GM12874 (cell line): ENCODE measurements around the gene ELOB.
A peak's percentile ranks its signal among the peaks of the same experiment; 100 is the strongest.

Source experiments
- TF ChIP-seq, protein P1 (sequence below): IDR thresholded peaks from 2 replicates; pipeline ENCODE4 v1.5.1; 2011; ENCODE audit warnings: low read depth, mild to moderate bottlenecking, control low read depth, low read length, moderate library complexity; ENCODE audit not compliant: insufficient read depth

ELOB gene

DNA sequence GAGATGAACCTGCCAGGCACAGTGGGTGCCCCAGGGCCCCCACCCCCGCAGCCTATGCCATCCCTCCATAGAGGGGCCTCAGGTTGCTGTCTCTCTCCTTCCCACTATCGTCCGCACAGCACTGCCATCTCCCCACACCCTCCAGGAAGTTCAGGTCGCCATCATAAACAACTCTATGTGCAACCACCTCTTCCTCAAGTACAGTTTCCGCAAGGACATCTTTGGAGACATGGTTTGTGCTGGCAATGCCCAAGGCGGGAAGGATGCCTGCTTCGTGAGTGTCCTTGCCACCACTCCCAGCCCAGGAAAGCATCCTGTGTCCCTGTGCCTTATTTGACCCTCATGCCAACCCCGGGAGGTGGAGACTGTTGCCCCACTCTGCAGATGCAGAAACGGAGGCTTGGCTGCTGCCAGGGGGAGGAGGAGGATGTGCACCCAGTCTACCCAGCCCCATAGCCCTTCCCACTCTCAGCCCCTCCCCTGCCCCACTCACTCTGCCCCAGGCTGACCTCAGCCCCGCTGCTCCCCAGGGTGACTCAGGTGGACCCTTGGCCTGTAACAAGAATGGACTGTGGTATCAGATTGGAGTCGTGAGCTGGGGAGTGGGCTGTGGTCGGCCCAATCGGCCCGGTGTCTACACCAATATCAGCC is 43.9 kb upstream of the ELOB start:
- TF ChIP-seq, protein P1, sequence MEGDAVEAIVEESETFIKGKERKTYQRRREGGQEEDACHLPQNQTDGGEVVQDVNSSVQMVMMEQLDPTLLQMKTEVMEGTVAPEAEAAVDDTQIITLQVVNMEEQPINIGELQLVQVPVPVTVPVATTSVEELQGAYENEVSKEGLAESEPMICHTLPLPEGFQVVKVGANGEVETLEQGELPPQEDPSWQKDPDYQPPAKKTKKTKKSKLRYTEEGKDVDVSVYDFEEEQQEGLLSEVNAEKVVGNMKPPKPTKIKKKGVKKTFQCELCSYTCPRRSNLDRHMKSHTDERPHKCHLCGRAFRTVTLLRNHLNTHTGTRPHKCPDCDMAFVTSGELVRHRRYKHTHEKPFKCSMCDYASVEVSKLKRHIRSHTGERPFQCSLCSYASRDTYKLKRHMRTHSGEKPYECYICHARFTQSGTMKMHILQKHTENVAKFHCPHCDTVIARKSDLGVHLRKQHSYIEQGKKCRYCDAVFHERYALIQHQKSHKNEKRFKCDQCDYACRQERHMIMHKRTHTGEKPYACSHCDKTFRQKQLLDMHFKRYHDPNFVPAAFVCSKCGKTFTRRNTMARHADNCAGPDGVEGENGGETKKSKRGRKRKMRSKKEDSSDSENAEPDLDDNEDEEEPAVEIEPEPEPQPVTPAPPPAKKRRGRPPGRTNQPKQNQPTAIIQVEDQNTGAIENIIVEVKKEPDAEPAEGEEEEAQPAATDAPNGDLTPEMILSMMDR = no peak

DNA sequence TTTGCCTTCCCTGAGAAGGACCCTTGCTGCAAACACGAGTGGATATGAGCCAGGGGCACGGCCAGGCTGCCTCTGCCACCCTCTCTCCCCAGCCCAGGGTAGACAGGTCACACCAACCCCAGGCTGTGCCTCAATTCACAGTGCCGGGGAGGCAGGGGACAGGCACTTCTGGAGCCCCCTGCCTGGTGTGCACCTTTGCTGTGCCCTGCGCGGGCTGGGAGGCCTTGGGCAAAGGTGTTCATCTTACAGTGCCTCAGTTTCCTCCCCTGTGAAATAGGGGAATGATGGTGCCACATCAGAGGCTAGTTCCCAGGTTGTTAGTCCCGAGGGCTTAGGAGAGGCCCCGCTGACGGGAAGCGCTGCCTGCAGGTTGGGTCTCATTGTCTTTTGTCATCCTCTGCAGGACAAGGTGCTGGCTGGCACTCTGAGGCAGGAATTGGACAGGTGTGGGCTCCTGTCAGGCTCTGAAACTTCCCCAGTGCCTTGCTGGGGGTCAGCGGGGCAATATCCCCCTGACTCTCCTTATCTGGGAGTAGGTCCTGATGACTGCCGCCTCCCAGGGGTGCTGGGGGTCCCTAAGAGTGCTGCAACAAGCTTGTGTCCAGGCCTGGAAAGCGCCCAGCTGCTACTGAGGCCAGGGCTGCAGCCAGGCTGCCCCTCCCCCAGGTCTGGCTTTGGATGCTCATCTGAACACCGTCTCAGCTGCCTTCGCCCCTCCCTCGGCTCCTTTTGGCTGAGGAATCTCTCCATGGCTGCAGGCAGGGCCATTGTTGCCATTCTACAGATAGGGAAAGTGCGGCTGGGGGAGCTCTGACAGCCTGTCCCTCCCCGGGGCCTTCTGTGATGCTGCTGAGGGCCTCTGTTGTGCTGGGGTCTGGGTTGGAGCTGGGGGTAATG is 43.1 kb upstream of the ELOB start:
- TF ChIP-seq, protein P1 = no peak

DNA sequence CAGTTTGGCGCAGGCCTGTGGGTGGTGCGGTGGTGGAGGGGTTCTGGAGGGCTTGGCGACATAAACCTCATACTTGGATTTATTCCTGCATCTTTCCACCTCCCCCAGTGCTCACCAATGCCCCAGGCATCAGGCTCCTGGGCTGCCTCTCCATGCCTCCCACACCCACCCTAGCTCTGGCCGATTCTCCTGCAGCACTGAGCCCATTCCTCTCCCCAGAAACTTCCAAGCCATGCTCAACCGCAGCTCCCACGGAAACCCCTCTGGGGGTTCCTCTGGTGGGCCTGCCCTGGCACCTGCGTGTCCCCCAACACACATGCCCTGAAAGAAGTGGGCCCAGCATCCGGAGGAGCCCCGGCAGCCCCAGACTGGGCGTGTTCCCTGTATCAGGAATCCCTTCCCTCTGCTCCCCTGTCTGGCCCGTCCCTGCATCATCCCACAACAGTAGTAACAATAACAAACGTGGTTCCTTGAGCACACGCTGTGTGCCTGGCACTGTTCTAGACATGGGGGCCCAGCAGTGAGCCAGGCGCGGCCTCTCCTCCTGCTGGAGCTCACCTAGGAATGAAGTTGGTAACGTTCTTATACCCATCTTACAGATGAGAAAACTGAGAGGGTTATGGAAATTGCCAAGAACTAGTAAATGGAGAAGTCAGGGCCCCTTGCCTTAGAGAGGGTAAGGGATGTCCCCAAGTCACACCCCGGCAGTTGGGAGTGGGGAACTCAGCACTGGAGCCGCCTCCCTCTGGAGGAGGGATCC is 42.3 kb upstream of the ELOB start:
- TF ChIP-seq, protein P1 = no peak

DNA sequence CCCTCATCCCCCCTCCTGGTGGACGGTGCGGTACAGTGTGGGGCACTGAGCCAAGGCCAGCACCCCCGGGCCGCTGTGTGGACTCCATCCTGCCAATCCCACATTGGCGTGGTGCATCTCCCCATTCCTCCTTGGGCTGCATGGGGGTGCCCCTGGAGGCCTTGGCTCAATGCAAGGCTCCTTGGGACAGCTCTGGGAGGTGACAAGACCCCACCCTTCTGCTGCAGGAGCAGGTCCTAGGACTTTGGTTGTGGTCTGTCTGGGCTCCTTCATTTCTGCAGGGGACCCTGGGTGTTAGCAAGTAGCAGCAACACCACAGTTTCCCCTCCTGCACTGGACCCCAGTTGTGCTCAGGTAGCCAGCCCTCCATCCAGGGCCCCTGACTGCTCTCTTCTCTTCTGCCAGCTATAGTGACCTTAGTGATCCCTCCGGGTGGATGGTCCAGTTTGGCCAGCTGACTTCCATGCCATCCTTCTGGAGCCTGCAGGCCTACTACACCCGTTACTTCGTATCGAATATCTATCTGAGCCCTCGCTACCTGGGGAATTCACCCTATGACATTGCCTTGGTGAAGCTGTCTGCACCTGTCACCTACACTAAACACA is 41.3 kb upstream of the ELOB start:
- TF ChIP-seq, protein P1 = no peak

DNA sequence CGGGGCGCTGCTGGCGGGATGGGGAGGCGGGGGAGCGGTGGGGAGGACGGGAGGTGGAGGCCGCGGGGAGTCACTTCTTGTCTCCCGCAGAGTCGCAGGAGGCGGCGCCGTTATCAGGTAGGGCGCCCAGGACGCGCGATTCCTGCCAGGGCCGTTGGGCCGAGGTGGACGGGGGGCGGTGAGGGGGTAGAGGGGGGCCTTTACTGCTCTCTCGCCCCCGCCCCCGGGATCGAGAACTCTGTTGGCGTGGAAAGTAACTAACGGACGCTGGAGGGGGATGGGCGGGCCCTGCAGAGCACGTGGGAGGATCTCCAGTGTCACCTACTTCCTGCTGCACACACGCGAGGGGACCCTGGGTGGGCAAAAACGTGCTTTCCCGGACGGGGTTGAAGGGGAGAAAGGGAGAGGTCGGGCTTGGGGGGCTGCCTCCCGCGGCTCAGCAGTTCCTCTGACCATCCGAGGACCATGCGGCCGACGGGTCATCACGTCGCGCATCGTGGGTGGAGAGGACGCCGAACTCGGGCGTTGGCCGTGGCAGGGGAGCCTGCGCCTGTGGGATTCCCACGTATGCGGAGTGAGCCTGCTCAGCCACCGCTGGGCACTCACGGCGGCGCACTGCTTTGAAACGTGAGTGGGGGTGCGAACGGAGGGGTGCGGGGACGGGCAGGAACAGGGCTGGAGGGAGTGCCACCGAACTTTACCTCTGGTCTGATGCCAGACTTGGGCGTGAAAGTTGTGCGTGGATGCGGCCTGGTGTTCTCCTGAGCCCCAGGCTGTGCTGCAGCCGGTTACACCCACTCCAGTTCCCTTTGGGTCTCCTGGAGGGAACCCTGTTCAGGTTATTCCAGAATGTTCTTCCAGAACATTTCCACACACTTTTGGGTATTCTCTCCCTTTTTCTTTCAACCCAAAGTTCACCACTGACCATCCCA is 40.5 kb upstream of the ELOB start:
- TF ChIP-seq, protein P1 = no peak

DNA sequence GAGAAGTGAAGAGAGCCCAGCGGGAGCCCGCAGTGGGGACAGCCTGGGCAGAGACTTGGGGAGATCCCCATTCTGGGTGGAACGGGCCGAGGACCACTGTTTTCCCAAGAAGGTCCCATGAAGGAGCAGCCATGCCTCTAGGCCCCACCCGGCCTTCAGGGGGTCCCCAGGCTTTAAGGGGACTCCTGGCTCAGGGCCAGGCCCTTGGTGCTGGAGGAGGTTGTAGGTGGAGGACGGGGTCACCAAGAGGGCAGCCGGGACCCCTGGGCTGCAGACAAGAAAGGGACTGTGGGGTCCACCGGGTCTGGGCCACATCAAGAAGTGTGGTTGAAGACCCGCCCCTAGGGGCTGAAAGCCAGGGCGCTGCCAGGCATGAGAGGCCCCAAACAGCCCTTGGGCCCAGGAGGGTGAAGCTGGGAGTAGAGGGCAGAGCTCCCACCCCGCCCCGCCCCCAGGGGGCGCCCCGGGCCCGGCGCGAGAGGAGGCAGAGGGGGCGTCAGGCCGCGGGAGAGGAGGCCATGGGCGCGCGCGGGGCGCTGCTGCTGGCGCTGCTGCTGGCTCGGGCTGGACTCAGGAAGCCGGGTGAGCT is 39.8 kb upstream of the ELOB start, which contains the start of gene PRSS21:
Gene PRSS21 (plus strand): TSS at position 487 of the 589 bp plus-strand sequence. CDS start 32 bp downstream, at position 519.
- TF ChIP-seq, protein P1 = 0 out of 2 replicates have a peak, but pooled peaks have one; percentile 5
